ENCODE measurements around the gene KHNYN. TPM values are rescaled to one million over a fixed set of nuclear protein-coding genes. Genes with fewer than 3 reads are reported as not detected.

The KHNYN gene
- total RNA-seq, 1 donor, result 43.2 TPM

- no peak for TF ChIP-seq CTCF (IDR thresholded peaks at IDR 0.05; ENCODE audit: insufficient read depth, low read depth, low read length)
- peak; percentile 66 for DNase-seq (ENCODE audit: low read depth)
- H3K4me3 ChIP-seq (ENCODE audit: low read depth, low read length), result peak overlapping the region; percentile 69
Observed at GRCh38 chr14:24430682-24431568, 1.2 kb downstream of the KHNYN start.

- DNase-seq (ENCODE audit: low read depth), result peak; percentile 94
- peak; percentile 98 for TF ChIP-seq CTCF (IDR thresholded peaks at IDR 0.05; ENCODE audit: insufficient read depth, low read depth, low read length)
- H3K4me3 ChIP-seq (ENCODE audit: low read depth, low read length), result peak overlapping the region; percentile 69
Observed at GRCh38 chr14:24431569-24432258, 2.0 kb downstream of the KHNYN start.

- H3K4me3 ChIP-seq (ENCODE audit: low read depth, low read length), result peak overlapping the region; percentile 69
- no peak for DNase-seq (ENCODE audit: low read depth)
- TF ChIP-seq CTCF (IDR thresholded peaks at IDR 0.05; ENCODE audit: insufficient read depth, low read depth, low read length), result no peak
Observed at GRCh38 chr14:24432259-24433131, 2.7 kb downstream of the KHNYN start.

GRCh38 chr14:24434036-24434435 lies 4.3 kb downstream of the KHNYN start:
- TF ChIP-seq CTCF (IDR thresholded peaks at IDR 0.05; ENCODE audit: insufficient read depth, low read depth, low read length), result no peak
- no peak for DNase-seq (ENCODE audit: low read depth)
- H3K4me3 ChIP-seq (ENCODE audit: low read depth, low read length), result no peak overlapping the region

- no peak for TF ChIP-seq CTCF (IDR thresholded peaks at IDR 0.05; ENCODE audit: insufficient read depth, low read depth, low read length)
- DNase-seq (ENCODE audit: low read depth), result no peak
- H3K4me3 ChIP-seq (ENCODE audit: low read depth, low read length), result no peak overlapping the region
Observed at GRCh38 chr14:24434676-24435075, 4.9 kb downstream of the KHNYN start.

- H3K4me3 ChIP-seq (ENCODE audit: low read depth, low read length), result no peak overlapping the region
- no peak for DNase-seq (ENCODE audit: low read depth)
- TF ChIP-seq CTCF (IDR thresholded peaks at IDR 0.05; ENCODE audit: insufficient read depth, low read depth, low read length), result no peak
Observed at GRCh38 chr14:24435192-24435810, 5.5 kb downstream of the KHNYN start.

Measured in fibroblast of villous mesenchyme (primary cell).